Neutrophil (primary cell): ENCODE results near the gene IGF2.

ENCODE experiments used
- H3K27ac ChIP-seq: fragments of 200-600 bp; sonication (generic); 2 replicates; pipeline ENCODE4 v1.5.1; 2016; ENCODE audit warnings: mild to moderate bottlenecking, moderate library complexity
- H3K27me3 ChIP-seq: fragments of 200-600 bp; sonication (generic); 2 replicates; pipeline ENCODE4 v1.6.0; 2016; ENCODE audit warnings: mild to moderate bottlenecking
- H3K36me3 ChIP-seq: fragments of 200-600 bp; sonication (generic); 2 replicates; pipeline ENCODE4 v1.5.1; 2017
- H3K4me1 ChIP-seq, 2 experiments: fragments of 200-600 bp in 1 of 2; sonication (generic) in 1 of 2; 1 replicate in 1 of 2; 2 replicates in 1 of 2; pipeline versions ENCODE4 v1.5.1 to v1.6.1; 2013 to 2016; ENCODE audit warnings: low read depth in 1 of 2, low read length in 1 of 2, mild to moderate bottlenecking in 1 of 2, moderate library complexity in 1 of 2; ENCODE audit not compliant: control insufficient read depth in 1 of 2, insufficient read depth in 1 of 2
- H3K4me3 ChIP-seq, 2 experiments: fragments of 200-600 bp in 1 of 2; sonication (generic) in 1 of 2; 1 replicate in 1 of 2; 2 replicates in 1 of 2; pipeline ENCODE4 v1.5.1; 2013 to 2016; ENCODE audit warnings: low read depth in 1 of 2, low read length in 1 of 2, mild to moderate bottlenecking in 1 of 2, moderate library complexity in 1 of 2
- H3K9me3 ChIP-seq: fragments of 200-600 bp; sonication (generic); 2 replicates; pipeline ENCODE4 v1.5.1; 2016
- TF ChIP-seq, protein P1 (sequence below): fragments of 200-600 bp; sonication (generic); IDR thresholded peaks from 2 replicates; pipeline ENCODE4 v1.5.1; 2016; ENCODE audit warnings: antibody characterized with exemption

The IGF2 gene

DNA sequence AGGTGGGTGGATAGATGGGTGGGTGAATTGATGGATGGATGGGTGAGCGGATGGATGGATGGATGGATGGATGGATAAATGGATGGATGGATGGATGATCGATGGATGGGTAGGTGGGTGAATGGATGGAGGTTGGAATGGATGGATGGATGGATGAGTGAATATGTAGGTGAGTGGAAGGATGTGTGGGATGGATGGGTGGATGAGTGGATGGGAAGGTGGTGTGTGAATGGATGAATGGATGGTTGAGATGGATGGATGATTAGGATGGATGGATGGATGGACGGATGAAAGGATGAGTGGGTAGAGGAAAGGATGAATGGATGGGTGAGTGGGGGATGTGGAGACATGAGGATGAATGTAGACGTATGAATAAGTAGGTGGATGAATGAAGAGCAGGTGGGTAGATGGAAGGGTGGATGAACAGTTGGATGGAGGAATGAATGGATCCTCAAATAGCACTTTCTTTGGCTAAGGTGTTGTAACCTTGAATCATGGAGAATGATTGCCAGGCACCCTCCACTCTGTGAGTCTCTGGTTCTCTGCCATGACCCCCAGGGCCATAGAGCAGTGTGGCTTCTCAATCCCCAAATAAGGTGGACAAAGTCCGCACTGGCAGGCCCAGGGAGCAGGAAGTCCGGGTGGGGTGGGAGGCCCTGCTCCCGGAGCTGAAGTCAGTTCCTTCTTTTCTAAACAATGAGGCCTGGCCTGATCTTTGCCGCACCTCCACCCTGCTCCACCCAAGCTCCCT, 36.9 kb downstream of the IGF2 start:
- TF ChIP-seq, protein P1, sequence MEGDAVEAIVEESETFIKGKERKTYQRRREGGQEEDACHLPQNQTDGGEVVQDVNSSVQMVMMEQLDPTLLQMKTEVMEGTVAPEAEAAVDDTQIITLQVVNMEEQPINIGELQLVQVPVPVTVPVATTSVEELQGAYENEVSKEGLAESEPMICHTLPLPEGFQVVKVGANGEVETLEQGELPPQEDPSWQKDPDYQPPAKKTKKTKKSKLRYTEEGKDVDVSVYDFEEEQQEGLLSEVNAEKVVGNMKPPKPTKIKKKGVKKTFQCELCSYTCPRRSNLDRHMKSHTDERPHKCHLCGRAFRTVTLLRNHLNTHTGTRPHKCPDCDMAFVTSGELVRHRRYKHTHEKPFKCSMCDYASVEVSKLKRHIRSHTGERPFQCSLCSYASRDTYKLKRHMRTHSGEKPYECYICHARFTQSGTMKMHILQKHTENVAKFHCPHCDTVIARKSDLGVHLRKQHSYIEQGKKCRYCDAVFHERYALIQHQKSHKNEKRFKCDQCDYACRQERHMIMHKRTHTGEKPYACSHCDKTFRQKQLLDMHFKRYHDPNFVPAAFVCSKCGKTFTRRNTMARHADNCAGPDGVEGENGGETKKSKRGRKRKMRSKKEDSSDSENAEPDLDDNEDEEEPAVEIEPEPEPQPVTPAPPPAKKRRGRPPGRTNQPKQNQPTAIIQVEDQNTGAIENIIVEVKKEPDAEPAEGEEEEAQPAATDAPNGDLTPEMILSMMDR, result no peak
- Histone ChIP-seq H3K9me3 (no peaks in the 10 kb centered on the region), H3K36me3 (no peaks in the 10 kb centered on the region), H3K4me1 (no peaks in the 10 kb centered on the region), H3K27ac (no peak overlapping the region), H3K4me3 (no peak overlapping the region), H3K27me3 (no peaks in the 10 kb centered on the region)

DNA sequence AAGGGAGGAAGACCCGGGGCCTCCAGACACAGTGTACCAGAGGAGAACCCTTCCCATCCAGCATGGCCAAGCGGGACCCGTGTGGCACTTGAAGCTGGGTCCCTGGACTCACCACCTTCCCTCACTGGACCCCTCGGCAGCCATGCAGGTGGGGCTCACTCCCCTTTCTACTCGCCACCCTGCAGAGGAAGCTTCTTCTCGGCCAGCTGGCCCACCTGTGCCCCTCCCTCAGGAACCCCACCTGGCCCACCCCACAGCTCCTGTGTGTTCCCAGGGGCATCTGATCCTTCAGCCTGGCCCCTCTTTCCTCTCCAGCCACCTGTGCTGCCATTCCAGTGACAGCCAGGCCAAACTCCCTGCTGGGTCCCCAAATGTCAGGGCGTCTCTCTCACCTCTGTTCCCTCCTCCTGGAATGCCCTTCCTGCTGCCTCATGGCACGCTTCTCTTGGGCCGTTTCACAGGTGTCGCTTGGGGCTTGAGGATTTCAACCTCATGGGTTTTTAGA, 38.0 kb downstream of the IGF2 start:
- TF ChIP-seq, protein P1, result no peak
- no peaks in the 10 kb centered on the region for H3K4me1 ChIP-seq
- no peaks in the 10 kb centered on the region for H3K27me3 ChIP-seq

DNA sequence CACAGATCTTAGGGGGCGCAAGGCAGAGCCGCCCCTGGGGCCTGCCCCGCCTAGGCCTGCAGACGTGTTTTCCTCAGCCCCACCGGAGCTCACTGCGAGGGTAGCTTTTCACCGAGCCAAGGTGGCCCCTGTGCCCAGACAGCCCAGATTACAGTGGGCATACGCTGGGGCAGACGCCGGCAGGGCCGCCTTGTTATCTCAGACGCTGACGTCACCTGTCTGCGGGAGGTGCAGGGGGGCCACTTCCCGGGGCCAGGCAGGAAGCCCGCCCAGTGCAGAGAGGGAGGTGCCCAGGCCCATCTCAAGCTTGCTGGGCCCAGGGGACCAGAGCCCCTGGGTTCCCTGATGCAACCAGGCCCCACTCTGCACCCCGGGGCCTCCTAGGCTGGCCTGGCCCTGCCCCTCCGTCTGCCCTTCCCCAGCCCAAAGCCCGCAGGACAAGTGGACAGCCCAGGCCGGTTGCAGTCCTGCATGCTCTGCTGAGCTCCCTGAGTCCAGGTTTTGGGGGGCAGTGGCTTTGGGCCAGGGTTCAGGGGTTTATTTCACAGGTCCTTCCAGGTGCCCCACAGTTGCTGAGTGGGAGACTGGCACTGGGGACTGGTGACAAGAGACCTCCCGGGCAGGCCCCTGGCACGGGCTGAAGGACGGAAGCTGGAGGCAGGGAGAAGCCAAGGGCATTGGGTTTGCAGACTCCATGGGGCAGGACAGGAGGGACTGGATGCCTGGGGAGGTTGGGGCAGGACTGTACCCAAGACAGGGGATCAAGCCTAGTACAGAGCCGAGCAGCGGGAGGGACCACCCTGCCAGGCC, 38.6 kb downstream of the IGF2 start:
- Histone ChIP-seq H3K4me3 (no peak overlapping the region), H3K4me1 (no peaks in the 10 kb centered on the region), H3K9me3 (no peaks in the 10 kb centered on the region), H3K36me3 (no peaks in the 10 kb centered on the region), H3K27me3 (no peaks in the 10 kb centered on the region), H3K27ac (no peak overlapping the region)
- TF ChIP-seq, protein P1, result no peak

More for the DNA sequence above, 38.0 kb downstream of the IGF2 start:
- Histone ChIP-seq H3K9me3 (no peaks in the 10 kb centered on the region), H3K4me3 (no peak overlapping the region), H3K36me3 (no peaks in the 10 kb centered on the region), H3K27ac (no peak overlapping the region)

DNA sequence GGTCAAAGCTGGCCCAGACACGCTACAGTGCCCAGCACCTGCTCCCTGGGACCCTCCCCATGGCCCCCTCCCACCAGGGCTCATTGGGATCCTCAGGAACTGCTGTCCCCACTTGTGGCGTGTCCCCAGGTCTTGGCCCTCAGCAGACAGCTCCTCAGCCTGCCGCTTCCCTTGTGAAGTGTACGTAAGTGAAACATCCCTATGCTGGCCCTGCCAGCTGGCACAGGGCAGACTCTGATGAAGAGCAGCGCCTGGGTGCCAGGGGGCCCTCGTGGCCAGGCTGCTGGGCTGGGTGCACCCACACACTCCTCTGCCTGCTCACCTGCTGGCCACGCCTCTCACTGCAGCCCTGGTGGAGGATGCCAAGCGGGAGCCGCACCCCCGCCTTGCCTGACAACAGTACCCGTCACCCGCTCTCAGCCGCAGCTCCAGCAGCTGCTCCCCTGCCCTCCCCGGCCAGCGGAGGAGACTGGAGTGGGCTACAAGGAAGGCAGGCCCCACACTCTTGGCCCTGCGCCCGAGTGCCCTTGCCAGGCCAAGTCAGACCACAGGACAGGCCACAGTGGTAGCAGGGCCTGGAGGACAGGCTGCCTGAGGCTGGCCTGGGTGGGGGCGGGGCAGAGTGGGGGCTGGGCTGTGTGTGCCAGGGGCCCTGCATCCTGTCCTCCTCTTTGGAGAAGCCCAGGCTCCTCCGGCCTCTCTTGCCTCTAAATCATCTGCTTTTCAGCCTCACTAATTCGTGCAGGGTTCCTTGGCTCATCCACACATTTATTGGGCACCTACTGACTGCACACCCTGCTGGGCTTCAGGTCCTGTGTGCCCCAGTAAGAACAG, 39.5 kb downstream of the IGF2 start:
- H3K4me1 ChIP-seq, result no peaks in the 10 kb centered on the region
- TF ChIP-seq, protein P1, result no peak
- no peaks in the 10 kb centered on the region for H3K27me3 ChIP-seq
- no peaks in the 10 kb centered on the region for H3K9me3 ChIP-seq
- H3K4me3 ChIP-seq, result no peak overlapping the region
- no peaks in the 10 kb centered on the region for H3K36me3 ChIP-seq
- no peak overlapping the region for H3K27ac ChIP-seq
